GDM1 (cell line): ENCODE results near the gene WNK2.
"Not testable (repeated sequence)": the region's sequence is repeated elsewhere in the genome, so short reads cannot be mapped to it uniquely, and the experiment has no call there.

ENCODE experiments used
- DNase-seq: peaks from one replicate; lab custom pipeline; 2025; lab: John Stamatoyannopoulos, UW

WNK2 gene

GRCh38 chr9:93338196-93338595, 154.3 kb downstream of the WNK2 start:
- DNase-seq = not testable (repeated sequence)

- no peak for DNase-seq
Observed at GRCh38 chr9:93340091-93340490, 156.2 kb downstream of the WNK2 start.

- not testable (repeated sequence) for DNase-seq
Observed at GRCh38 chr9:93341820-93342219, 157.9 kb downstream of the WNK2 start.

- not testable (repeated sequence) for DNase-seq
Observed at GRCh38 chr9:93342428-93342827, 158.5 kb downstream of the WNK2 start.

DNA sequence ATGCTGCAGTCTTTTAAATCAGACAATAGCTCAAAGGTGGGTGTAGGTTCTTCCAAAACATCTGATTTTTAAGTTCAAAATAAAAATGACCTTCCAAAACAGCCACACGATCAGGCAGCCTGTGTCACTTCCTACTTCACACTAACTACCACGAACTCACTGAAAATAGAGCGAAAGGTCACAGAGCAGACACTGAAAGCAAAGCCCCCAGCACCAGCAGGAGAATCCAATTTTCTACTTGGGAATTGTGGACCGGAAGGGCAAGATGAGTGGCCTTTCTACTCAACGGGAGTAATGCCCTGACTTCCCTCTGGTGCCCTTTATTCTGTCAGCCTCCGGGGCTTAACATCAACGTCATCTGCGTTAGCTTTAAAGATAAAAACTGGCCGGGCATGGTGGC, 159.7 kb downstream of the WNK2 start:
- no peak for DNase-seq

GRCh38 chr9:93345643-93346230, 161.8 kb downstream of the WNK2 start:
- no peak for DNase-seq

GRCh38 chr9:93346231-93347112, 162.5 kb downstream of the WNK2 start:
- DNase-seq = no peak

GRCh38 chr9:93347371-93347975, 163.5 kb downstream of the WNK2 start:
- not testable (repeated sequence) for DNase-seq

- DNase-seq = not testable (repeated sequence)
Observed at GRCh38 chr9:93353413-93354310, 169.7 kb downstream of the WNK2 start.

DNA sequence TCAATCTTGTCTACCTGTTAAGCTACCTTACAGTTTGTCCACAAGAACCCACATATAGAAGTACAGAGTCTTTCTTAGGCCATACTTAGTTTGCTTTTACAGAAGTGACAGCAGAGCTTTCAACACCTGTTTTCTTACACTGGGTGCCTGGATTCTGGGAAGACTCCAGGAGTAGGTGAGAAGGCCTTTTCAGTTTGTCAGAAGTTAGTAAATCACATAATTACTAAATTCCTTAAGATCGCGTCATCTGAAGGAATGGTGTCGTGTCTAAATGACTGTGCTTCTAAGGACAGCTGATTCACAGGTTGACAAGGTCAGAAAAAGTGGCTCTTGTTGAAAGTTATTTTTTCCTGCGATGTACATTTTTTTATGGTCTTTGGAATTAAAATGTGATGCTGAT, 170.5 kb downstream of the WNK2 start:
- DNase-seq = no peak

- no peak for DNase-seq
Observed at GRCh38 chr9:93355827-93356226, 171.9 kb downstream of the WNK2 start.

DNA sequence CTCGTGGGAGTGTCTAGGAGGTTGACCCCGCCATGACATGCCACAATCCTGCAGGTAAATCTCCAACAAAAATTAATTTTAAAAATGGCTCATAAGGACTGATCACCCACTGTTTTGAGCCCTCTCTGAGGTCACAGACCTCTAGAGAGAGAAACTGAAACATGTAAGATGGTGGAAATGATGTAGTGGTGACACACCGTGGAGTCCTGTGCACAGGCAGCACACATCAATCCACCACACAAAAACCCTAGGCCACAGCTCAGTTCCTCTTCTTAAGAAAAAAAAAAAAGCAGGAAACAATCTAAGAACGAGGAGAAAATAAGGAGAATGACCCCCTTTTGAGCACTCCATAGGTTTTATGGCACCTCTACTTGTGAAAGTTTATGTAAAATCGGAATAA, 173.7 kb downstream of the WNK2 start:
- peak; percentile 3 for DNase-seq

- not testable (repeated sequence) for DNase-seq
Observed at GRCh38 chr9:93359907-93360306, 176.0 kb downstream of the WNK2 start.

- no peak for DNase-seq
Observed at GRCh38 chr9:93361995-93362394, 178.1 kb downstream of the WNK2 start.

DNA sequence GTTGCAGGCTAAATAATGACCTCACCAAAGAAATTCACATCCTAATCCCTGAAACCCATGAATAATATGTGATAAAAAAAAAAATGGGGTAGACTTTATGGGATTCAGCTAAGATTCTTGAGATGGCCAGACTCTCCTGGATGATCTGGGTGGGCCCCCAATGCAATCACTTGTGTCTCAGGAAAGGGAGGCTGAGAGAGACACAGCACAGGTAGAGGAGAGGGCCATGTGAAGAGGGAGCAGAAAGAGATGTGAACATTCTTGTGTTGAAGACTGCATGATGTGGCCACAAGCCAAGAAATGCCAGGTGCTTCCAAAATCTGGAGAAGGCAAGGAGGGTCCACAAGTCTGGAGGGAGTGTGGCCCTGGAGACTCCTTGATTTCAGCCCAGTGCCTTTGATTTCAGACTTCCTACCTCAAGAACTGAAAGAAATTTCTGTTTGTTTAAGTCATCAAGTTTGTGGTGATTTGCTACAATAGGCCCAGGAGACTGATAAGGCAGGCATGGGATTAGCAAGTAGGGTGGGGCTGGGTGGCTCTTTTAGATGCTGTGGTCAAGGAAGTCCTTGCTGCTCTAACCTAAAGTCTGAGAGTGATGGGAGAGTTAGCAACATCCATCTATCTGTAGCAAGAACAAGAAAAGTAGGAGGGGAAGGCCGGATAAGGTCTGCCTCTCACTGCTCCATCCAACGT, 180.9 kb downstream of the WNK2 start:
- DNase-seq = no peak

- DNase-seq = no peak
Observed at GRCh38 chr9:93365427-93366118, 181.6 kb downstream of the WNK2 start.

DNA sequence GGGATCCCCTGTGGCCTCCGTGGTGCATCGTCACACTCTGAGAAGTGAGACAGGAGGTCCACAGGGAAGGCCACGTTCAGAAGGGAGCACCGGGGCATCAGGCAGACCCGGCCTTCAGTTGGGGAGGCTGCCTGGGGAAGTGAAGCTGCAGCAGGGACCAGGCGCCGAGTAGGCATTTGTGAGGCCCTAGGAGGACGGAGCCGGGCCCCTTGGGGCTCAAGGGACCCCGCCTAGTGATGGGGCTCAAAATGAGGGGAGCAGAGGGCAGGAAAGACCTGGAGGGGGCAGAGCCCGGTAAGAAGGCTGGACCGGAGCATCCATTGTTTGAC, 182.1 kb downstream of the WNK2 start:
- DNase-seq = no peak

GRCh38 chr9:93366486-93366885, 182.5 kb downstream of the WNK2 start:
- DNase-seq = not testable (repeated sequence)

DNA sequence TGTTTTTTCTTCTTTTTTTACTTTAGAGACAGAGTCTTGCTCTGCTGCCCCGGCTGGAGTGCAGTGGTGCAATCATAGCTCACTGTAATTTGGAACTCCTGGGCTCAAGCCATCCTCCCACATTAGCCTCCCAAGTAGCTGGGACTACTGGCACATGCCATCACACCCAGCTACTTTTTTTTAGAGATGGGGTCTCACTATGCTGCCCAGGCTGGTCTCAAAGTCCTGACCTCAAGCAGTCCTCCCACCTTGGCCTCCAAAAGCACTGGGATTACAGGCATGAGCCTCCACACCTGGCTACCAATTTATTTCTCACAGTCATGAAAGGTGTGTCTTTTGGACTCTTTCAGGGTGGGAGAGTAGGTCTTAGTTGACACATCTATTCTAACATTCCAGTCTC, 184.5 kb downstream of the WNK2 start:
- no peak for DNase-seq

DNA sequence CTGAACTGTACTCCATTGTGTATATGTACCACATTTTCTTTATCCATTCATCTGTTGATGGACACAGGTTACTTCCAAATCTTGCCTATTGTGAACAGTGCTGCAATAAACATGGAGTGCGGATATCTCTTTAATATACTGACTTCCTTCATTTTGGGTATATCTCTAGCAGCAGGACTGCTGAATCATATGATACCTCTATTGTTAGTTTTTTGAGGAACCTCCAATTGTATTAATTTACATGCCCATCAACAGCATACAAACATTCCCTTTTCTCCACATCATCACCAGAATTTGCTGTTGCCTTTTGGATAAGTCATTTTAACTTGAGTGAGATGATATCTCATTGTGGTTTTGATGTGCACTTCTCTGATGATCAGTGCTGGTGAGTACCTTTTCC, 185.7 kb downstream of the WNK2 start:
- no peak for DNase-seq
